HG03460 (cell line): ENCODE results near the gene PDZRN3.
"Not testable (repeated sequence)": the region's sequence is repeated elsewhere in the genome, so short reads cannot be mapped to it uniquely, and the experiment has no call there.

Source experiments
- ATAC-seq: cut with Tn5 transposase; IDR thresholded peaks from one replicate; pipeline ENCODE4 v1.9.1; 2021; ENCODE audit not compliant: unreplicated experiment

The PDZRN3 gene

GRCh38 chr3:73592154-73593144, 32.3 kb downstream of the PDZRN3 start:
- no peak for ATAC-seq

- ATAC-seq: no peak
Measured at GRCh38 chr3:73591286-73591800, 33.4 kb downstream of the PDZRN3 start.

GRCh38 chr3:73586628-73587027, 38.1 kb downstream of the PDZRN3 start:
- ATAC-seq: no peak

GRCh38 chr3:73586190-73586589, 38.6 kb downstream of the PDZRN3 start:
- no peak for ATAC-seq

GRCh38 chr3:73584873-73585272, 39.9 kb downstream of the PDZRN3 start:
- ATAC-seq: no peak

GRCh38 chr3:73582535-73582934, 42.2 kb downstream of the PDZRN3 start:
- ATAC-seq: no peak

- no peak for ATAC-seq
Measured at GRCh38 chr3:73581134-73581846, 43.5 kb downstream of the PDZRN3 start.

- no peak for ATAC-seq
Measured at GRCh38 chr3:73580343-73580742, 44.4 kb downstream of the PDZRN3 start.

- ATAC-seq: no peak
Measured at GRCh38 chr3:73577704-73578103, 47.0 kb downstream of the PDZRN3 start.

- ATAC-seq: no peak
Measured at GRCh38 chr3:73576999-73577461, 47.7 kb downstream of the PDZRN3 start.

- no peak for ATAC-seq
Measured at GRCh38 chr3:73575953-73576352, 48.8 kb downstream of the PDZRN3 start.

- no peak for ATAC-seq
Measured at GRCh38 chr3:73575519-73575918, 49.2 kb downstream of the PDZRN3 start.

GRCh38 chr3:73573204-73573603, 51.5 kb downstream of the PDZRN3 start:
- ATAC-seq: no peak

- no peak for ATAC-seq
Measured at GRCh38 chr3:73572368-73572767, 52.4 kb downstream of the PDZRN3 start.

GRCh38 chr3:73571238-73571794, 53.4 kb downstream of the PDZRN3 start:
- no peak for ATAC-seq

- ATAC-seq: no peak
Measured at GRCh38 chr3:73569246-73569760, 55.4 kb downstream of the PDZRN3 start.

- no peak for ATAC-seq
Measured at GRCh38 chr3:73568371-73568862, 56.3 kb downstream of the PDZRN3 start.

GRCh38 chr3:73565374-73565773, 59.4 kb downstream of the PDZRN3 start:
- ATAC-seq: not testable (repeated sequence)

GRCh38 chr3:73563896-73564582, 60.7 kb downstream of the PDZRN3 start:
- ATAC-seq: no peak

GRCh38 chr3:73561494-73561893, 63.2 kb downstream of the PDZRN3 start:
- ATAC-seq: no peak
